ENCODE data around the gene RANBP1.

- TF ChIP-seq POLR2A (IDR thresholded peaks at IDR 0.05) (no peak), CTCF (IDR thresholded peaks at IDR 0.05) (no peak), EP300 (IDR thresholded peaks at IDR 0.05; ENCODE audit: low read depth) (no peak)
Measured at GRCh38 chr22:20086763-20087162, 29.1 kb upstream of the RANBP1 start.

Measured in transverse colon (tissue), 3 donors.